Activated T-cell treated with anti-CD3 and anti-CD28 coated beads for 4 hours (primary cell): Measurements from ENCODE around the gene MBNL3.
A peak's percentile ranks its signal among the peaks of the same experiment; 100 is the strongest.

Experiments used
- DNase-seq: peaks from one replicate; pipeline ENCODE4 v3.0.0-alpha.2; 2020

The MBNL3 gene

GRCh38 chrX:132488819-132489577, at the start of gene MBNL3:
TSS of gene MBNL3 (minus strand) at chrX:132489038. CDS start at chrX:132439611, 49,427 bp downstream.
- DNase-seq, result peak; percentile 35

DNA sequence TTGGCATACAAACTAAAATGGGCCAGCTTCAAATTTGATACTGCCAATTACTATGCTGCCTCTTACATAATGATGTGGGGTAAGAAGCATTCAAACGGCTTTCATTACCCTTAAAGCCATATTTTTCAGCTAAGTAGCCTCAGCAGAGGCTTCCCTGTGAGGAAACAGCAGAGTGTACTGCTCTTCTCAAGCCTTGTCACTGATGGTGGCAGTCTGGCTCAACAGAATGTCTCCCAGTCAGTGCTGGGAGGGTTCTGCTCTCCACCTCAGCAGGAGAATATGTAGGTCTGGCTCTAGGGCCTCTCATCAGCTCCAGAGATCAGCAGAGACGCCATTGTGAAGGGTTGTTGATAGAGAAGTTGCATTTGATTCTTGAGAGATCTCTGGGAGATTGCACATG, 44.6 kb upstream of the MBNL3 start:
- DNase-seq, result no peak

GRCh38 chrX:132532913-132533312, 44.1 kb upstream of the MBNL3 start:
- no peak for DNase-seq

GRCh38 chrX:132532097-132532496, 43.3 kb upstream of the MBNL3 start:
- DNase-seq, result no peak

DNA sequence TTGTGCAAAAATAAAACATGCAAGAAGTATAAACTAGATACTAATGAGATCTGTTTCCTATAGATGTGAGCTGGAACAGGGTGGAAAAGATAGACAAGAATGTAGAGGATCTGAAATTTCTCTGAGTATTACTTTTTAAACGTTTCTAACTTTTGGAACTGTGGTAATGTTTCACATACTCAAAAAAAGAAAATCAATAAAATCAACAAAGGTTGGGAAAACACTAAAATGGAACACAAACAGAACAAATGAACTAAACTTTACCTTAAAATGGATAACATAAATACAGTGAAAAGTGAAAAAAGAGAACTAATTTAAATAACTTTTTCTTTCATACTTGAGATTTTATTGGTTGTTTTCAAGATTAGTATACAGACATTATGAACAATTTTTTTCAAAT, 32.0 kb upstream of the MBNL3 start:
- DNase-seq, result no peak

GRCh38 chrX:132520213-132520612, 31.4 kb upstream of the MBNL3 start:
- DNase-seq, result no peak

GRCh38 chrX:132518401-132518800, 29.6 kb upstream of the MBNL3 start:
- DNase-seq, result no peak

DNA sequence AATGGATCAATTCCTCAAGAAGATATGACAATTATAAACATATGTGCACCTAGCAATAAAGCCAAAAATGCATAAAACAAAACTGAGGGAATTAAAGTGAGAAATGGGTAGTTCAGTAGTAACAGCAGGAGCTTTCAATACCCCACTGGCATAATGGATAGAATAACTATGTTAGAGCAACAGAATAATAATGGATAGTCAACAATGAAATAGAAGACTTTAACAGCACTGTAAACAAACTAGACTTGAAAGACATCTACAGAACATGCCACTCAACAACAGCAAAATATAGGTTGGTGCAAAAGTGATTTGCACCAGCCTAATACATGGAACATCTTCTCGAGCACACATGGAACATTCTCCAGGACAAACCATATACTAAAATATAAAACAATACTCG, 20.0 kb upstream of the MBNL3 start:
- no peak for DNase-seq

DNA sequence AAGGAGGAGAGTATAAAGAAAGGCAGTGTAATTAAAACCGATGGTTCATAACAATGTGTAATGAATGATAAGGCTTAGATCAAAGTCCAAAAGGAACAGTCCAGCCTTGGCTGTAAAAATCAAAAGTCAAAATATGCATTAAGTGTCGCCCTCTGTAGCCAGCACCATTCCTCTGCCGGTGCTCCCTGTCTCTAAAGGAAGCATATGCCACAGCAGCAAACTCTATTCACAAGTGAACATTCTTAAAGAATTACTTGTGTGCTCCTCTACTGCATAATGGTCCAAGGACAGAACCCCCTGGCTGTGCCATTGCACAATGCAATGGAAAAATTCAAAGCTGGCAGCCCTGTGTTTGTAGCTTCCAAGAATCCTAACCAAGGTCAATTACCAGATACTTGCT, 16.3 kb upstream of the MBNL3 start:
- no peak for DNase-seq

- no peak for DNase-seq
Observed at GRCh38 chrX:132504417-132504816, 15.6 kb upstream of the MBNL3 start.

DNA sequence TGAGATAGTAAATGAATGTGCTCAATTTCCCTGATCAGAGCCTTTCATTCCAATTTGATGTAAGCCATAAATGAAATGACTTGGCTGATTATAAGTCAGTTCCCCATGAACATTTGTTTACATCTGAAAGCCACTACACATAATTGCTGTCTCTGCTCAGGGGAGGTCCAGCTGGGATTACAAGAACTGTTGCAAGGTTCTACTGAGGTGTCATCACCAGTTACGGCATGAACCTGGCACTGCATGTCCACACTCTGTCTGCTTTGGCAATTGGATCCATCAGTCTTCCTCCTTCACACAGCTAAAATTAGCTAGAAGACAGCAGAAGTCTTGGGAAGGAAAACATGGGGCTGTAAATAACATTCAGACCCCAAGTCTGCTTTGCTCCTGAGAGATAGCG, 12.8 kb upstream of the MBNL3 start:
- no peak for DNase-seq

DNA sequence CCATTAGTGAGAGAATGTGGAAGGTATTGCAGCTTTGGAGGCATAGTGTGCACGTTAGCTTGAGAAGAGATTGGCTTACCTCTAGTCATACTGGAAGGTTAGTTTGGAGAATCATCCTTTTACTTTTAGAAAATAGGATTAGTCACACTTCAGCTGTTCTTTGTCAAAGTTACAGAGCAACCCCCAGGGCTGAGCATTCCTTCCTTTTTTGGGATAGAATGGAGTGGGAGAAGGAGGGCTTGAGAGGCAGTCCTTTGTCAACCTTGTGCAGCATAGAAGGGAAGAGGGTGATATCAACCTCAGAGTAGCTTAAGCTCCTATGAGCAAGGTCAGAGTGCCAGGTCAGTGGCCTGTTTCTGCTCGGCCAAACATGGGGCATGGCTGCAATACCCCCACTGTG, 8.6 kb upstream of the MBNL3 start:
- no peak for DNase-seq

GRCh38 chrX:132493095-132493494, 4.3 kb upstream of the MBNL3 start:
- DNase-seq, result no peak

- no peak for DNase-seq
Observed at GRCh38 chrX:132491191-132491590, 2.4 kb upstream of the MBNL3 start.

GRCh38 chrX:132489578-132490419, 961 bp upstream of the MBNL3 start:
- DNase-seq, result peak; percentile 18

DNA sequence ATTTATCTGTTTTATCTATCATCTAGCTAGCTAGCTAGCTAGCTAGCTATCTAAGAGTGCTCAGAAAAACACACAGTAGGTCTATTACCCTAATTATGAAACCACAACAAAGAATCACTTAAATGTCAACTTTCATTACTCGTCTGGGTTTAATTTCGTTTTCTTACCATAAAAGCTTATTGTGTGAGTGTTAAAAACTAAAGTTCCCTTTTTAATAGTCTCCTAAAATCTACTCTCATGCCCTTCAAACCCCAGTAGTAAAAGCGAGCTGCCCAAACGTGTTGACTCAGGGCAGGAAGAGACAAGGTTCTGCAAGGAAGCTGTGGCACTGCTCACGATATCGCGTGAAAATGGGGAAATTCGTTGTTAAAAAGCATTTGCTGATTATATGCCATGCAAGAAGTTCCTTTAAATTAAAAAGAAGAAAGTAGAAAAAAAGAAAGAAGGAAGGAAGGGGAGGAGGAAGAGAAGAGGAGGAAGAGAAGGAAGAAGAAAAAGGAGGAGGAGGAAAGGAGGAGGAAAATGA, 595 bp downstream of the MBNL3 start:
- DNase-seq, result no peak

DNA sequence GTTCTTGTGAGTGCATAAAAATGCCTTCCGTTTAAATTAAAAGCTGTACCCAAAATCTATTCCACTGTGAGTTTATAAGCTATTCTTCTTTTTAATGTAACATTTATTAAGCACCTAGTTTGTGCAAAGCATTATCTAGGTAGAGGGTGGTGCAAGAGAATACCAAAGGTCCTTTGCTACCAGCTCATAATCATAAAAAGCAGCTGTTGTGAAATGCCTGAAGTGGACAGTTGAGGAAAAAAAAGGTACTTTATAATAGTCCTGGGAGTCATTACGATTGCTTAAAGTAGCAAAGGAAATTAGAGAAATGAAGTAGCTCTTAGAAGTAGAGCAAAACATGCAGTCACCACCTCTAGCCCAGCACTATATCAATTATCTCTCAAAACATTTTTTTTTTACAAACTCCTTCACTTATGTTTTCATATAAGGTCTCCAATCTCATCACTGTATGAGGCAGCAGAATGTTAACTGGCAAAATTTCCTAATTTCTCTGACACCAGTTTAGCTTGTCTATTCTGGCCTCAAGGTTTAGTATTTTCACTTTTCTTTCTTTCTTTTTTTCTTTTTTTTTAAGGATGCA, 2.1 kb downstream of the MBNL3 start:
- no peak for DNase-seq

DNA sequence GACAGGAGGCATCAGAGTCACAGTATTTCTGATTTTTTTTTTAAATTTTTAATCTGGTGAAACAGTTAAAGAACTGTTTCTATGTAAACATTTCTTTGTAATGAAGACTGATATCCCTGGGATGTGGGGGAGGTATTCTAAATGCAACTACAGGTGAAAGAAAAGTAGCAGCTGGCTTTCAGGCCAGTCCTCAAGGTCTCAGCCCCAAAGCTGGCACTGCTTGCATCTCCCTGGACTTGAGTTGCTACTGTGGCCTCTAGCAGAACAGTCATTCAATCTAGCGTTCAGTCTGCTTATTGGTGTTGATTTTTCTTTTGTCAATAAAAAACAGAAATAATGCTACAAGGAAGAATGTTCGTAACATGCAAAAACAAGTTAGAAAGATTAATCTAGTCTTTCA, 4.9 kb downstream of the MBNL3 start:
- DNase-seq, result no peak

DNA sequence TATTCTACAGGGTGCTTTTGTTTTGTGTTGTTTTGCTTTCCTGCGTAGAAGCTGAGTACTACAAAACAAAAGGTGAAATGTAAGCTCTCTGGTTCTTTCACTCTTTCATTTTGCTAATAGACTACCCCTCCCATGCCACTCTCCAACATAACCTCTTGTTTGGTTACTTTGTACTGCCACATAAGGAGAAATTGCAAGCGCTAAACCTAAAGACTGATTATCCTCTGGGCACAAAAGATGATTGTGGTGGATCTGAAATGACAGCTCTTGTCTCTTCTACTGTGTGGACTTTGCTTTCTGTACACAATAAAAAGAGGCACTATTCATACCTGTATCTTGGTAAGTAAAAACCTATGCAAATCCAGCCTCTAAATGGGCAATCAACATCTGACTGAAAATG, 5.3 kb downstream of the MBNL3 start:
- no peak for DNase-seq

- DNase-seq, result no peak
Observed at GRCh38 chrX:132482632-132483031, 6.2 kb downstream of the MBNL3 start.

DNA sequence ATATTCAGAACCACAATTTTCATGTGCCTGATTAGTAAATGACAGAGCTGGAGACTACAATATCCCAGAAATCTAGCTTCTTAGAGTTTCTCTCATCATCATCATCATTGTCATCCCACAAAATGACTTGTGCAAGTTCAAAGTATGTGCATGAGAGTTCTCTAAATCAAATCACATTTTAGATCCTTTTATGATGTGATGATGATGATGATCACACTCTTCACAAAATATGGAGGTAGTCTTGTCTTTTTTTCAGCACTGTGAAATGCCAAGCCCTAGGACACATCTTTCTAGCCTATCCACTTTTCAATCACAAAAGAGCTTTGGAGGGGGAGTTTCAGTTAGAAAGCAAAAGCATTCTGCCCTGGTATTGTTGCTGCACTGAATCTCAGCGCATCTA, 7.4 kb downstream of the MBNL3 start:
- no peak for DNase-seq

DNA sequence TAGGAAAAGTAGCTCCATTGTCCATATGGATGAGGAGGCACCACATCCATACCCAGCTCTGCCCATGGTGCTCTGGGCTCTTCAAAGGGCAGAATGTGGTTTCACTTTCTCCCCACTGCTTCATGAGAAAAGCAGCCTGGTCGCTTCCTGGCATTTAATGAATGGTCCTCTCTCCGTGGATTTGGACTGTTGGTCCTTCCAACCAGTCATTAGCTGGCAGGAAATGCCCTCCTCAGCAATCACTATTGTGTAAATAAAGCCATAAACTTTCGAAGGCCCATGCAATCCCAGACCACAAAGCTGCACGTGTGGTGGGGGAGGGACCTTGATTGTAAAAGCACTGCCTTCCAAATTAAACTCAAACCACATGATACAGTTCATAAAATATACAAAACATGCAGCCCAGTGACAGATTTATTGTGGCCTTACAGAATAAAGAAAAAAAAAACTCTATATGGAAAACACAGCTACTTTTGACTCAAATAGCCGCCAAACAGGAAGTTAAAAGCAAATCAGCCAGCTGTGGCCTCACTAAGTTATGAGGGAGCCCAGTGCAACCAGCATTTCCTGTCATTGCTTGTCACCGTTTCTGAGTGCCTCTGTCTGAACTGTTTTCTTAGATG, 8.1 kb downstream of the MBNL3 start:
- DNase-seq, result no peak

DNA sequence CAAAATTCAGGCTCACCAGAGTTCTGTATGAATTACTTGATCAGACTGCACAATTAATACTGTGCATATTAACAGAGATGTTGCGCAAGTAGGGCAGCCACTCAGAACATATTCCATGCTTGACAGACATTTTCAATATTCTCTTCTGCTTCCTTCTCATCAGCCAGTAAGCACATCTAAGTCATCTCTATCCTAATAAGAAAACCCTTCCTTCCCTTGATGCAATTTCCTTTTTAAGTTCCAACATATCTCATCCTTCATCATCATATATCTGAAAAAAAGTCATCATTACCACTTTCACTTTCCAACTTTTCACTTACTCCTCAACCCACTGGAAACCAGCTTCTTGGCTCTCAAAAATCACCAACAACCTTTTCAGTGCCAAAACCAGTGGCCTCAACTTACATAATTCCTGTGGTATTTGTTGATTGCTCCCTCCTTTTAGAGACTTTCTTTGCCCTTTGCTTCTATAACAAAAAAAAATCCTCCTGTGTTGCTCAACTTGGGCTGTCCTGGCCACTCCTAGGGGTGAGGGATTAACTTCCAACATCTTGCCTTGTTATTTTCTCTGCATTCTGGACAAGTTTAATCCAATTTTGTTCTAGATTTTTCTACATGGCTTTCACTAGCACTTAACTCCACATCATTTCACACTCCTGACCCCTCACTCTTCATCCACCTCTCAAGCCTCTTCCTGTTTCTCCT, 14.1 kb downstream of the MBNL3 start:
- no peak for DNase-seq
